IMR-90 (cell line): ENCODE data around the gene PPP1R1C. TPM values are rescaled to one million over a fixed set of nuclear protein-coding genes. Genes with fewer than 3 reads are reported as not detected.

Experiments
- ATAC-seq: fragments of 200-7000 bp; cut with Tn5 transposase; 2 replicates; pipeline ENCODE4 v1.9.1; 2020; ENCODE audit warnings: low read depth, mild to moderate bottlenecking, moderate library complexity
- BruUV-seq: library from RNA; stranded (reverse); fragments of 400-500 nt; replicated peaks from 2 replicates; lab custom pipeline; 2021; lab: Mats Ljungman, UMichigan
- CTCF ChIA-PET: fragments of 300-600 bp; formaldehyde crosslinking; extraction: SDS; loops from one replicate; lab custom pipeline; 2021; ENCODE audit warnings: antibody characterized with exemption; lab: Yijun Ruan, JAX
- POLR2A ChIA-PET: fragments of 300-600 bp; sonication (Branson Sonifier 250); formaldehyde crosslinking; loops from one replicate; lab custom pipeline; 2022; ENCODE audit warnings: antibody characterized with exemption; ENCODE audit not compliant: unreplicated experiment; lab: Charles Lee
- DNase-seq: peaks from one replicate; pipeline ENCODE4 v3.0.0; 2013
- H2AFZ ChIP-seq: replicated peaks from 2 replicates; pipeline ENCODE3; 2013; ENCODE audit warnings: low read length, mild to moderate bottlenecking; ENCODE audit not compliant: poor library complexity
- H2AK5ac ChIP-seq: 2 replicates; pipeline ENCODE4 v1.6.1; 2013; ENCODE audit warnings: low read depth, low read length, inconsistent platforms
- H2AK9ac ChIP-seq: replicated peaks from 2 replicates; pipeline ENCODE3; 2013; ENCODE audit warnings: mild to moderate bottlenecking, low read depth, low read length, moderate library complexity; ENCODE audit not compliant: poor library complexity
- H2BK120ac ChIP-seq: 2 replicates; pipeline ENCODE4 v1.6.1; 2013; ENCODE audit warnings: low read depth, low read length, inconsistent platforms
- H2BK15ac ChIP-seq: 3 replicates; pipeline ENCODE4 v1.6.1; 2013; ENCODE audit warnings: low read depth, low read length, inconsistent platforms
- H2BK20ac ChIP-seq: 2 replicates; pipeline ENCODE4 v1.6.1; 2013; ENCODE audit warnings: low read depth, mild to moderate bottlenecking, inconsistent platforms, low read length, moderate library complexity
- H2BK5ac ChIP-seq: 2 replicates; pipeline ENCODE4 v1.6.1; 2013; ENCODE audit warnings: mild to moderate bottlenecking, low read depth, low read length, inconsistent platforms; ENCODE audit not compliant: poor library complexity, severe bottlenecking
- H3K14ac ChIP-seq: replicated peaks from 2 replicates; pipeline ENCODE4 v1.6.1; 2013; ENCODE audit warnings: low read depth, low read length, inconsistent platforms
- H3K18ac ChIP-seq: 2 replicates; pipeline ENCODE4 v1.6.1; 2013; ENCODE audit warnings: low read depth, low read length, control low read depth
- H3K23ac ChIP-seq: 2 replicates; pipeline ENCODE4 v1.6.1; 2013; ENCODE audit warnings: low read depth, low read length, inconsistent platforms
- H3K27ac ChIP-seq: 2 replicates; pipeline ENCODE4 v1.5.1; 2013; ENCODE audit warnings: mild to moderate bottlenecking, control low read depth, low read length; ENCODE audit not compliant: insufficient read depth
- H3K27me3 ChIP-seq: 2 replicates; pipeline ENCODE4 v1.6.1; 2013; ENCODE audit warnings: low read length; ENCODE audit not compliant: control insufficient read depth, insufficient read depth
- H3K36me3 ChIP-seq: 2 replicates; pipeline ENCODE4 v1.6.1; 2013; ENCODE audit warnings: low read length, mixed read lengths; ENCODE audit not compliant: control insufficient read depth, insufficient read depth
- H3K4ac ChIP-seq: 2 replicates; pipeline ENCODE4 v1.6.1; 2013; ENCODE audit warnings: low read depth, low read length, inconsistent platforms
- H3K4me1 ChIP-seq: 2 replicates; pipeline ENCODE4 v1.6.1; 2013; ENCODE audit warnings: low read length, mixed read lengths; ENCODE audit not compliant: control insufficient read depth, insufficient read depth
- H3K4me2 ChIP-seq: 2 replicates; pipeline ENCODE4 v1.6.1; 2013; ENCODE audit warnings: low read depth, mild to moderate bottlenecking, control low read depth, low read length, moderate library complexity
- H3K4me3 ChIP-seq: 2 replicates; pipeline ENCODE4 v1.5.1; 2013; ENCODE audit warnings: low read depth, mild to moderate bottlenecking, control low read depth, low read length, moderate library complexity; ENCODE audit not compliant: insufficient read depth
- H3K56ac ChIP-seq: 2 replicates; pipeline ENCODE4 v1.6.1; 2013; ENCODE audit warnings: low read length, inconsistent platforms; ENCODE audit not compliant: insufficient read depth; ENCODE audit errors: extremely low read depth
- H3K79me1 ChIP-seq, 2 experiments: 2 replicates each; pipeline ENCODE4 v1.6.1; 2013; ENCODE audit warnings: low read length in 2 of 2, inconsistent platforms in 1 of 2, low read depth in 1 of 2
- H3K9ac ChIP-seq: 2 replicates; pipeline ENCODE4 v1.6.1; 2013; ENCODE audit warnings: low read depth, low read length, control low read depth
- H3K9me1 ChIP-seq: 2 replicates; pipeline ENCODE4 v1.6.1; 2013; ENCODE audit warnings: low read length, inconsistent platforms; ENCODE audit not compliant: insufficient read depth
- H3K9me3 ChIP-seq: 2 replicates; pipeline ENCODE4 v1.6.1; 2013; ENCODE audit warnings: low read length; ENCODE audit not compliant: control insufficient read depth, insufficient read depth
- H4K20me1 ChIP-seq: 2 replicates; pipeline ENCODE4 v1.6.1; 2013; ENCODE audit warnings: low read length, inconsistent platforms; ENCODE audit not compliant: insufficient read depth
- H4K5ac ChIP-seq: 2 replicates; pipeline ENCODE4 v1.6.1; 2013; ENCODE audit warnings: mild to moderate bottlenecking, low read depth, low read length, control low read depth
- H4K8ac ChIP-seq, 2 experiments: 2 replicates each; pipeline ENCODE4 v1.6.1; 2013; ENCODE audit warnings: low read depth in 2 of 2, low read length in 2 of 2, control low read depth in 1 of 2, inconsistent platforms in 1 of 2
- H4K91ac ChIP-seq: 2 replicates; pipeline ENCODE4 v1.6.1; 2013; ENCODE audit warnings: low read depth, low read length, inconsistent platforms; ENCODE audit not compliant: insufficient read depth
- CEBPB ChIP-seq: IDR thresholded peaks from 2 replicates; pipeline ENCODE4 v1.6.1; 2012; ENCODE audit warnings: low read depth, low read length, improper control_type of control experiment
- FOS ChIP-seq: fragments of 150-350 bp; IDR thresholded peaks from 2 replicates; pipeline ENCODE4 v1.6.1; 2016; ENCODE audit warnings: low read depth, low read length
- MAFK ChIP-seq: IDR thresholded peaks from 2 replicates; pipeline ENCODE4 v1.6.1; 2012; ENCODE audit warnings: low read depth, low read length, improper control_type of control experiment
- MXI1 ChIP-seq: IDR thresholded peaks from 2 replicates; pipeline ENCODE4 v1.6.1; 2012; ENCODE audit warnings: low read depth, mild to moderate bottlenecking, low read length, moderate library complexity, borderline replicate concordance
- NFE2L2 ChIP-seq: fragments of 150-350 bp; IDR thresholded peaks from 2 replicates; pipeline ENCODE4 v1.6.1; 2016; ENCODE audit warnings: low read depth, mild to moderate bottlenecking, low read length
- POLR2A ChIP-seq: IDR thresholded peaks from 2 replicates; pipeline ENCODE4 v1.6.1; 2012; ENCODE audit warnings: mild to moderate bottlenecking, low read depth, low read length
- RCOR1 ChIP-seq: IDR thresholded peaks from 2 replicates; pipeline ENCODE4 v1.6.1; 2012; ENCODE audit warnings: mild to moderate bottlenecking, low read length, improper control_type of control experiment; ENCODE audit not compliant: insufficient replicate concordance
- RFX5 ChIP-seq: IDR thresholded peaks from 2 replicates; pipeline ENCODE4 v1.8.0; 2012; ENCODE audit warnings: low read depth, mild to moderate bottlenecking, low read length, moderate library complexity
- SMC3 ChIP-seq: fragments of 150-350 bp; IDR thresholded peaks from 2 replicates; pipeline ENCODE4 v1.6.1; 2016; ENCODE audit warnings: low read depth, mild to moderate bottlenecking, antibody characterized with exemption, low read length, moderate library complexity
- whole genome bisulfite sequencing, 2 experiments: methylation state at CpG; one replicate each; pipeline versions ENCODE4 v1.1.5 to v1.1.7; 2013; ENCODE audit warnings: missing lambda C conversion rate in 2 of 2; ENCODE audit not compliant: insufficient read length in 1 of 2; ENCODE audit errors: extremely low coverage in 2 of 2; 5-methylcytosine and 5-hydroxymethylcytosine counted together
- dilution Hi-C: fragments of 300-500 bp; cut with HindIII; formaldehyde crosslinking; loops from one replicate; pipeline ENCODE4 v1.14.3; 2018; ENCODE audit warnings: low sequenced_read_pairs; ENCODE audit not compliant: unreplicated experiment
- in situ Hi-C: fragments of 300-500 bp; cut with MboI; formaldehyde crosslinking; loops from 3 replicates; pipeline ENCODE4 v1.14.3; 2019; ENCODE audit warnings: low sequenced_read_pairs, inconsistent platforms, mixed read lengths
- intact Hi-C: fragments of 100-400 bp; cut with micrococcal nuclease; formaldehyde crosslinking; loops from 2 replicates; pipeline ENCODE4 v1.10.0; 2022
- polyA plus RNA-seq, 3 experiments: library from polyadenylated mRNA; depleted of rRNA; stranded (reverse); fragments of >200 nt; gene quantifications; 2 replicates each; pipeline ENCODE4 v1.2.3, GENCODE V29; 2012; ENCODE audit warnings: low replicate concordance in 1 of 3
- total RNA-seq: library from RNA; depleted of rRNA; stranded (reverse); fragments of >200 nt; gene quantifications from 2 replicates; pipeline ENCODE4 v1.2.3, GENCODE V29; 2012
- TF ChIP-seq, protein P1 (sequence below): fragments of 150-350 bp; IDR thresholded peaks from 2 replicates; pipeline ENCODE4 v1.6.1; 2016; ENCODE audit warnings: low read depth, mild to moderate bottlenecking, low read length, moderate library complexity, borderline replicate concordance
- TF ChIP-seq, protein P2 (sequence below): fragments of 150-350 bp; IDR thresholded peaks from 2 replicates; pipeline ENCODE4 v1.6.1; 2017; ENCODE audit warnings: mild to moderate bottlenecking, antibody characterized with exemption, low read length, low read depth
- TF ChIP-seq, protein P3 (sequence below): conservative IDR thresholded peaks from 2 replicates; pipeline ENCODE4 v1.5.1; 2012; ENCODE audit warnings: mild to moderate bottlenecking, low read depth, low read length, improper control_type of control experiment

PPP1R1C gene
- total and polyA plus RNA-seq, 2 of the 4 experiments (the other 2 are of a cell fraction): 0.10 to 0.36 TPM

DNA sequence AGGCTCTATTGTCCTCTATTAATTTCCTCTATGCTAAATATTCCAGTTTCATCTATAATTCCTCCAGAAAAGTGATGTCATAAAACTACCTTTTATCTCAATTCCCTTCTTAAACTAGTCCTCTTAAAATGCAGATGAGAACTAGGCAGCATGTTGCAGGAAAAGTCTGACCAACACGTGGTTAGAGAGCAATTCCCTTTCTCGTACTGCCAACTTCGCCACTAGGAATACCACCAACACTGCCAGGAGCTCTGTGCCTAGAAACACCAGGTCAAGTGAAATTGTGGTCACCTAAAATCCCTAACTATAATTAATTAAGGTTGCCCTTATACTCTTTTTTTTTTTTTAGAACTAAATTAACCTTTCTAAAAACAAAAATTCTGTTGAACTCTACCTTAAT is 127.7 kb downstream of the PPP1R1C start:
- Histone ChIP-seq H3K4me2 (no peak overlapping the region), H4K5ac (no peak overlapping the region), H3K56ac (no peak overlapping the region), H3K9me1 (no peaks in the 10 kb centered on the region), H3K27ac (no peak overlapping the region), H2AFZ (no peak overlapping the region), H3K9me3 (no peaks in the 10 kb centered on the region), H3K4me3 (no peak overlapping the region), H2AK9ac (no peak overlapping the region), H3K36me3 (no peaks in the 10 kb centered on the region), H2BK120ac (no peak overlapping the region), H2BK15ac (no peak overlapping the region), H2AK5ac (no peak overlapping the region), H3K23ac (no peak overlapping the region), H4K8ac (no peak overlapping the region), H3K4me1 (no peaks in the 10 kb centered on the region), H2BK5ac (no peak overlapping the region), H2BK20ac (no peak overlapping the region), H3K18ac (no peak overlapping the region), H4K20me1 (no peaks in the 10 kb centered on the region), H3K14ac (no peak overlapping the region), H3K4ac (no peak overlapping the region), H3K79me1 (no peaks in the 10 kb centered on the region), H4K91ac (no peak overlapping the region), H3K27me3 (no peaks in the 10 kb centered on the region), H3K9ac (no peak overlapping the region)
- DNase-seq: no peak
- no TSS peak for BruUV-seq
- no peak for TF ChIP-seq NFE2L2
- TF ChIP-seq MAFK: no peak
- no peak for TF ChIP-seq CEBPB
- TF ChIP-seq, protein P1, sequence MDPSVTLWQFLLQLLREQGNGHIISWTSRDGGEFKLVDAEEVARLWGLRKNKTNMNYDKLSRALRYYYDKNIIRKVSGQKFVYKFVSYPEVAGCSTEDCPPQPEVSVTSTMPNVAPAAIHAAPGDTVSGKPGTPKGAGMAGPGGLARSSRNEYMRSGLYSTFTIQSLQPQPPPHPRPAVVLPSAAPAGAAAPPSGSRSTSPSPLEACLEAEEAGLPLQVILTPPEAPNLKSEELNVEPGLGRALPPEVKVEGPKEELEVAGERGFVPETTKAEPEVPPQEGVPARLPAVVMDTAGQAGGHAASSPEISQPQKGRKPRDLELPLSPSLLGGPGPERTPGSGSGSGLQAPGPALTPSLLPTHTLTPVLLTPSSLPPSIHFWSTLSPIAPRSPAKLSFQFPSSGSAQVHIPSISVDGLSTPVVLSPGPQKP: no peak
- no peak for TF ChIP-seq SMC3
- TF ChIP-seq RCOR1: no peak
- no peak for TF ChIP-seq POLR2A
- TF ChIP-seq RFX5: no peak
- no peak for TF ChIP-seq MXI1
- TF ChIP-seq, protein P2, sequence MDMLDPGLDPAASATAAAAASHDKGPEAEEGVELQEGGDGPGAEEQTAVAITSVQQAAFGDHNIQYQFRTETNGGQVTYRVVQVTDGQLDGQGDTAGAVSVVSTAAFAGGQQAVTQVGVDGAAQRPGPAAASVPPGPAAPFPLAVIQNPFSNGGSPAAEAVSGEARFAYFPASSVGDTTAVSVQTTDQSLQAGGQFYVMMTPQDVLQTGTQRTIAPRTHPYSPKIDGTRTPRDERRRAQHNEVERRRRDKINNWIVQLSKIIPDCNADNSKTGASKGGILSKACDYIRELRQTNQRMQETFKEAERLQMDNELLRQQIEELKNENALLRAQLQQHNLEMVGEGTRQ: no peak
- no peak for TF ChIP-seq FOS
- TF ChIP-seq, protein P3, sequence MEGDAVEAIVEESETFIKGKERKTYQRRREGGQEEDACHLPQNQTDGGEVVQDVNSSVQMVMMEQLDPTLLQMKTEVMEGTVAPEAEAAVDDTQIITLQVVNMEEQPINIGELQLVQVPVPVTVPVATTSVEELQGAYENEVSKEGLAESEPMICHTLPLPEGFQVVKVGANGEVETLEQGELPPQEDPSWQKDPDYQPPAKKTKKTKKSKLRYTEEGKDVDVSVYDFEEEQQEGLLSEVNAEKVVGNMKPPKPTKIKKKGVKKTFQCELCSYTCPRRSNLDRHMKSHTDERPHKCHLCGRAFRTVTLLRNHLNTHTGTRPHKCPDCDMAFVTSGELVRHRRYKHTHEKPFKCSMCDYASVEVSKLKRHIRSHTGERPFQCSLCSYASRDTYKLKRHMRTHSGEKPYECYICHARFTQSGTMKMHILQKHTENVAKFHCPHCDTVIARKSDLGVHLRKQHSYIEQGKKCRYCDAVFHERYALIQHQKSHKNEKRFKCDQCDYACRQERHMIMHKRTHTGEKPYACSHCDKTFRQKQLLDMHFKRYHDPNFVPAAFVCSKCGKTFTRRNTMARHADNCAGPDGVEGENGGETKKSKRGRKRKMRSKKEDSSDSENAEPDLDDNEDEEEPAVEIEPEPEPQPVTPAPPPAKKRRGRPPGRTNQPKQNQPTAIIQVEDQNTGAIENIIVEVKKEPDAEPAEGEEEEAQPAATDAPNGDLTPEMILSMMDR: no peak
- ChIA-PET POLR2A (no interaction called here), CTCF (interaction anchor here (0.6 kb wide), 1 partner anchor 693 kb away, joined by 3 read pairs; no protein-coding TSS in a partner anchor)
- WGBS, 2 experiments: no CpG with 5 or more reads among the region's 3 CpGs
- intact Hi-C loops: no loop called here
- dilution Hi-C loops: no loop called here
- in situ Hi-C loops: loop anchor here (25.0 kb wide), 1 partner anchor 1001 kb away; no protein-coding TSS in a partner anchor
- no peak for ATAC-seq
